ENCODE data around the gene TRIM40. TPM values are rescaled to one million over a fixed set of nuclear protein-coding genes. Genes with fewer than 3 reads are reported as not detected.

Gene TRIM40
- total and polyA plus RNA-seq, 2 of the 13 experiments (the other 11 are each of a cell fraction or from before 2014, with no cell fraction given): 0.58 TPM; not detected in 1

- TF ChIP-seq ZNF407 (CRISPR knock-in tag; IDR thresholded peaks at IDR 0.05; ENCODE audit: not compliant biosample characterization): no peak
- no peak for TF ChIP-seq ZNF441 (CRISPR knock-in tag; IDR thresholded peaks at IDR 0.05; ENCODE audit: borderline replicate concordance)
- no peak for TF ChIP-seq TEAD3 (CRISPR knock-in tag; optimal IDR thresholded peaks at IDR 0.05; ENCODE audit: borderline replicate concordance)
- TF ChIP-seq HNRNPUL1 (IDR thresholded peaks at IDR 0.05; ENCODE audit: low read depth, low read length): no peak
- no peak for TF ChIP-seq ZNF44 (CRISPR knock-in tag; IDR thresholded peaks at IDR 0.05)
- TF ChIP-seq TBL1XR1 (IDR thresholded peaks at IDR 0.05; ENCODE audit: borderline replicate concordance, low read length, partially characterized antibody): no peak
- TF ChIP-seq ZBED4 (CRISPR knock-in tag; IDR thresholded peaks at IDR 0.05; ENCODE audit: borderline replicate concordance): no peak
- TF ChIP-seq POLR2A (IDR thresholded peaks at IDR 0.05; ENCODE audit: insufficient read depth in 1 of 2, low read depth in 2 of 2, low read length in 2 of 2): no peak
- TF ChIP-seq FOXO1 (CRISPR knock-in tag; IDR thresholded peaks at IDR 0.05): no peak
- no peak for TF ChIP-seq STAG1 (CRISPR knock-in tag; IDR thresholded peaks at IDR 0.05)
- TF ChIP-seq DPF2 (CRISPR knock-in tag; IDR thresholded peaks at IDR 0.05; ENCODE audit: borderline replicate concordance, low read depth): no peak
- TF ChIP-seq ZGPAT (CRISPR knock-in tag; IDR thresholded peaks at IDR 0.05): no peak
These were observed 6.7 kb downstream of the TRIM40 start (continued) for GRCh38 chr6:30142665-30143064.

Data from HepG2 (cell line).